HG02798 (cell line): ENCODE measurements around the gene PLXNC1.

Experiments
- ATAC-seq: cut with Tn5 transposase; IDR thresholded peaks from one replicate; pipeline ENCODE4 v1.9.1; 2021; ENCODE audit warnings: mild to moderate bottlenecking; ENCODE audit not compliant: unreplicated experiment, poor library complexity

PLXNC1 gene

GRCh38 chr12:94200069-94200468 is 51.7 kb downstream of the PLXNC1 start:
- no peak for ATAC-seq

- no peak for ATAC-seq
These were observed 52.3 kb downstream of the PLXNC1 start for GRCh38 chr12:94200695-94201094.

GRCh38 chr12:94202245-94203180 is 54.1 kb downstream of the PLXNC1 start:
- no peak for ATAC-seq

GRCh38 chr12:94203181-94203546 is 54.8 kb downstream of the PLXNC1 start:
- no peak for ATAC-seq

GRCh38 chr12:94203796-94204195 is 55.4 kb downstream of the PLXNC1 start:
- no peak for ATAC-seq

GRCh38 chr12:94204499-94205247 is 56.3 kb downstream of the PLXNC1 start:
- ATAC-seq, result peak; percentile 23

- no peak for ATAC-seq
These were observed 57.4 kb downstream of the PLXNC1 start for GRCh38 chr12:94205822-94206221.

GRCh38 chr12:94206886-94207285 is 58.5 kb downstream of the PLXNC1 start:
- ATAC-seq, result no peak

GRCh38 chr12:94207467-94207848 is 59.1 kb downstream of the PLXNC1 start:
- ATAC-seq, result no peak

- peak; percentile 84 for ATAC-seq
These were observed 59.7 kb downstream of the PLXNC1 start for GRCh38 chr12:94207849-94208621.

GRCh38 chr12:94208622-94208966 is 60.2 kb downstream of the PLXNC1 start:
- ATAC-seq, result peak; percentile 43

GRCh38 chr12:94209240-94209639 is 60.9 kb downstream of the PLXNC1 start:
- no peak for ATAC-seq

- ATAC-seq, result no peak
These were observed 62.6 kb downstream of the PLXNC1 start for GRCh38 chr12:94211021-94211420.

- no peak for ATAC-seq
These were observed 69.9 kb downstream of the PLXNC1 start for GRCh38 chr12:94218233-94218632.

GRCh38 chr12:94219622-94220302 is 71.4 kb downstream of the PLXNC1 start:
- no peak for ATAC-seq

- no peak for ATAC-seq
These were observed 72.4 kb downstream of the PLXNC1 start for GRCh38 chr12:94220804-94221203.

GRCh38 chr12:94222351-94223084 is 74.1 kb downstream of the PLXNC1 start:
- ATAC-seq, result peak; percentile 51

- ATAC-seq, result no peak
These were observed 75.5 kb downstream of the PLXNC1 start for GRCh38 chr12:94223842-94224241.

- ATAC-seq, result no peak
These were observed 77.1 kb downstream of the PLXNC1 start for GRCh38 chr12:94225506-94225905.
